ENCODE data around the gene TMC7.
A peak's percentile ranks its signal among the peaks of the same experiment; 100 is the strongest.

The TMC7 gene

DNA sequence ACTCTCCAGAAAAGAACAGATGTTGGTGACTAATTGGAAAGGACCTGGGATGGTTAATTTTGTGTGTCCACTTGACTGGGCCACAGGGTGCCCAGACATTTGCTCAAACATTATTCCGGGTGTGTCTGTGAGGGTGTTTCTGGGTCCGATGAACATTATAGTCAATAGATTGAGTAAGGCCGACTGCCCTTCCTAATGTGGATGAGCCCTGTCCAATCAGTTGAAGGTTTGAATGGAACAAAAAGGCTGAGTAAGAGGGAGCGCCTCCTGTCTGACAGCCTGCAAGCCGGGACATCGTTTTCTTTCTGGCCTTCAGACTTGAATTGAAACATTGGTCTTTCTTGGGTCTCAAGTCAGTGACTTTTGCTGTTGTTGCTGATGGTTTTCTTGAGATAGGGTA is 107.2 kb downstream of the TMC7 start:
- no CpG with 5 or more reads among the region's 6 CpGs for WGBS (ENCODE audit: extremely low coverage, insufficient coverage, insufficient read length)
- H2BK12ac ChIP-seq (ENCODE audit: low read length): no peak overlapping the region
- peaks cover 0 to 2% of the 10 kb centered on the region in 2 experiments for H3K4me1 ChIP-seq (ENCODE audit: control insufficient read depth in 1 of 2, insufficient read depth in 2 of 2, low read length in 2 of 2)

DNA sequence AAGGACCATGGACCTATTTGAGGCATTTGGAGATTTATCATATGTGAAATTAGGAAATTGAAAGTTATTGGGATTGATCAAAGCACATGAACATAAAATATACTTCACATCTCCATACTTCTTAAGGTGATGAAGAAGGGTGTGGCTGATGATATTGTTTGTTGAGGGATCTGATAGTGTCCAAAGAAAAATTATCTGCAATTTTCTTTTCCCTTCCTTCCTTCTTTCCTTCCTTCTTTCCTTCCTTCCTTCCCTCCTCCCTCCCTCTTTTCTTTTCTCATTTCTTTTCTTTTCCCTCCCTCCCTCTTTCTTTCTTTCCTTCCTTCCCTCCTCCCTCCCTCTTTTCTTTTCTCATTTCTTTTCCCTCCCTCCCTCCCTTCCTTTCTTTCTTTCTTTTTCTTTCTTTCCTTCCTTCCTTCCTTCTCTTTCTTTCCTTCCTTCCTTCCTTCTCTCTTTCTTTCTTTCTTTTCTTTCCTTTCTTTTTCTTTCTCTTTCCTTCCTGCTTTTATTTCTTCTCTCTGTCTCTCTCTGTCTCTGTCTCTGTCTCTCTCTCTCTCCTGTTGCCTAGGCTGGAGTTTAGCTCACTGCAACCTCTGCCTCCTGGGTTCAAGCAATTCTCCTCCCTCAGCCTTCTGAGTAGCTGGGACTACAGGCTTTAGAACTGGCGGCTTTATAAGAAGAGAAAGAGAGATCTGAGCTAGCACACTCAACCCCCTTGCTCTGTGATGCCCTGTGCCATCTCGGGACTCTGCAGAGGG is 109.1 kb downstream of the TMC7 start:
- H3K4ac ChIP-seq (ENCODE audit: low read depth, low read length): no peak overlapping the region
- H3K23ac ChIP-seq (ENCODE audit: low read length): no peak overlapping the region
- no peak overlapping the region for H2AFZ ChIP-seq (ENCODE audit: insufficient read depth, low read length, poor library complexity)
- no peaks in the 10 kb centered on the region for H3K79me2 ChIP-seq (ENCODE audit: control insufficient read depth, insufficient read depth, low read length, poor library complexity)
- no peak overlapping the region for H2BK120ac ChIP-seq (ENCODE audit: insufficient read depth, low read length, poor library complexity)
- no peaks in the 10 kb centered on the region for H3K79me1 ChIP-seq (ENCODE audit: low read length)
- WGBS (ENCODE audit: extremely low coverage, insufficient coverage, insufficient read length): no CpG with 5 or more reads among the region's 2 CpGs
- H3K18ac ChIP-seq (ENCODE audit: low read length): no peak overlapping the region
- H3K4me2 ChIP-seq (ENCODE audit: low read length): no peak overlapping the region
- no peak overlapping the region for H3K4me3 ChIP-seq (ENCODE audit: low read depth, low read length)
- no peaks in the 10 kb centered on the region for H3K9me3 ChIP-seq (ENCODE audit: insufficient read depth, low read depth, low read length)
- DNase-seq: no peak
- H4K91ac ChIP-seq (ENCODE audit: low read depth, low read length): no peak overlapping the region
- H3K9ac ChIP-seq (ENCODE audit: low read length): no peak overlapping the region
- H2BK5ac ChIP-seq (ENCODE audit: low read depth, low read length, poor library complexity): no peak overlapping the region
- H2AK5ac ChIP-seq (ENCODE audit: low read length): no peak overlapping the region
- no peaks in the 10 kb centered on the region for H3K36me3 ChIP-seq (ENCODE audit: control insufficient read depth in 1 of 2, insufficient read depth in 2 of 2, low read length in 2 of 2)
- H3K27me3 ChIP-seq (ENCODE audit: insufficient read depth, low read length): no peaks in the 10 kb centered on the region
- H2BK12ac ChIP-seq (ENCODE audit: low read length): no peak overlapping the region
- H3K14ac ChIP-seq (ENCODE audit: low read length): no peak overlapping the region
- H4K8ac ChIP-seq (ENCODE audit: low read depth, low read length): no peak overlapping the region
- H4K12ac ChIP-seq (ENCODE audit: low read depth, low read length): no peak overlapping the region
- no peaks in the 10 kb centered on the region for H3K4me1 ChIP-seq (ENCODE audit: control insufficient read depth in 1 of 2, insufficient read depth in 2 of 2, low read length in 2 of 2)
- no peak overlapping the region for H3K27ac ChIP-seq (ENCODE audit: low read depth, low read length)

More for the DNA sequence above, 107.2 kb downstream of the TMC7 start:
- H2BK120ac ChIP-seq (ENCODE audit: insufficient read depth, low read length, poor library complexity): no peak overlapping the region
- H2AFZ ChIP-seq (ENCODE audit: insufficient read depth, low read length, poor library complexity): no peak overlapping the region
- H4K12ac ChIP-seq (ENCODE audit: low read depth, low read length): no peak overlapping the region
- no peak overlapping the region for H3K14ac ChIP-seq (ENCODE audit: low read length)
- no peak overlapping the region for H4K8ac ChIP-seq (ENCODE audit: low read depth, low read length)
- H3K27me3 ChIP-seq (ENCODE audit: insufficient read depth, low read length): no peaks in the 10 kb centered on the region
- H3K4me3 ChIP-seq (ENCODE audit: low read depth, low read length): no peak overlapping the region
- no peak overlapping the region for H2BK5ac ChIP-seq (ENCODE audit: low read depth, low read length, poor library complexity)
- H3K23ac ChIP-seq (ENCODE audit: low read length): no peak overlapping the region
- no peaks in the 10 kb centered on the region for H3K79me1 ChIP-seq (ENCODE audit: low read length)
- no peaks in the 10 kb centered on the region for H3K9me3 ChIP-seq (ENCODE audit: insufficient read depth, low read depth, low read length)
- no peaks in the 10 kb centered on the region for H3K36me3 ChIP-seq (ENCODE audit: control insufficient read depth in 1 of 2, insufficient read depth in 2 of 2, low read length in 2 of 2)
- no peak overlapping the region for H3K4me2 ChIP-seq (ENCODE audit: low read length)
- no peak overlapping the region for H3K27ac ChIP-seq (ENCODE audit: low read depth, low read length)
- H3K18ac ChIP-seq (ENCODE audit: low read length): no peak overlapping the region
- H3K4ac ChIP-seq (ENCODE audit: low read depth, low read length): no peak overlapping the region
- no peaks in the 10 kb centered on the region for H3K79me2 ChIP-seq (ENCODE audit: control insufficient read depth, insufficient read depth, low read length, poor library complexity)
- H3K9ac ChIP-seq (ENCODE audit: low read length): no peak overlapping the region
- H4K91ac ChIP-seq (ENCODE audit: low read depth, low read length): no peak overlapping the region
- DNase-seq: no peak
- no peak overlapping the region for H2AK5ac ChIP-seq (ENCODE audit: low read length)

DNA sequence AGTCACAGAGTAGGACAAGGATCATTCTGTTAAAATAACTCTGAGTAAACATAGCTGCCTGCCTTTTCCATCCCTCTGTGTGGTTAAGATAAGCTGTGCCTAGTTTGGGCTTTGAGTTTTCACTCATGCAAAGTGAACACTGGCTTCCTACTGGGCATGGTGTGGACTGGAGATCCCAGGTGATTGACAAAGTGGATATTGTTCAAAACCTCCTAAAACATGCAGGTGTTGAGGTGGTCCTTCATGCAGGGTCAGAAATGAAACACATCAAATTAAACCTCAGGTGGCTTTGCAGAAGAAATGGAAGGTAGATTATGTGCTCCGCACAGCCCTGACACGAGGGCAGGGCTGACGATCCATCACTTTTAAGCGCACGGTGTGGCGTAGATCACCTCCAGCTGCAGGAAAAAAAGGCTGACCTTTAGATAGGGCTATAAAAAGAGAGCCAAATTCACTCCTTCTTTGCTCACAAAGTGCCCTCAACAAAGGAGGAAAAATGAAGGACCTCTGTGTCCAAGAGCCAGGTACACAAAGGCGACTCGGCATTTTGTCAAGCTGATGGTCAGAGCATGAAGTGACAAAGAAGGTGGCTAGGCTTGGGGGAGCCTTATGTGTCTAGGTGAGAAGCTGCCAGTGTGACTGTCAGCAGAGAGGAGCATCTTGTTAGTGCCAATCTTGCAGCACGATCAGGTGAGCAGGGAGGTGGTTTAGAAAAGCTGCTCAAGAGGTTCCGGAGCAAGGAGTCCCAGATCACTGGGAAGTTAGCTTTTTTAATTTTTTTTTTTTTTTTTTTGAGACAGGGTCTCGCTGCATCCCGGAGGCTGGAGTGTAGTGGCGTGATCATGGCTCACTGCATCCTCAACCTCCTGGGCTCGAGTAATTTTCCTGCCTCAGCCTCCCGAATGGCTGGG is 110.2 kb downstream of the TMC7 start:
- H3K4me3 ChIP-seq (ENCODE audit: low read depth, low read length): no peak overlapping the region
- H3K4me1 ChIP-seq (ENCODE audit: control insufficient read depth in 1 of 2, insufficient read depth in 2 of 2, low read length in 2 of 2): no peaks in the 10 kb centered on the region
- no peaks in the 10 kb centered on the region for H3K36me3 ChIP-seq (ENCODE audit: control insufficient read depth in 1 of 2, insufficient read depth in 2 of 2, low read length in 2 of 2)
- no peak overlapping the region for H3K27ac ChIP-seq (ENCODE audit: low read depth, low read length)
- no peak overlapping the region for H3K4me2 ChIP-seq (ENCODE audit: low read length)
- no peak overlapping the region for H3K14ac ChIP-seq (ENCODE audit: low read length)
- H3K9me3 ChIP-seq (ENCODE audit: insufficient read depth, low read depth, low read length): no peaks in the 10 kb centered on the region
- no peak overlapping the region for H3K23ac ChIP-seq (ENCODE audit: low read length)
- no peak overlapping the region for H2BK120ac ChIP-seq (ENCODE audit: insufficient read depth, low read length, poor library complexity)
- no peak overlapping the region for H3K9ac ChIP-seq (ENCODE audit: low read length)
- no peak overlapping the region for H4K12ac ChIP-seq (ENCODE audit: low read depth, low read length)
- H2AFZ ChIP-seq (ENCODE audit: insufficient read depth, low read length, poor library complexity): no peak overlapping the region
- H3K79me2 ChIP-seq (ENCODE audit: control insufficient read depth, insufficient read depth, low read length, poor library complexity): no peaks in the 10 kb centered on the region
- no peak overlapping the region for H2BK12ac ChIP-seq (ENCODE audit: low read length)
- no peak for DNase-seq
- WGBS (ENCODE audit: extremely low coverage, insufficient coverage, insufficient read length): no CpG with 5 or more reads among the region's 15 CpGs
- no peaks in the 10 kb centered on the region for H3K27me3 ChIP-seq (ENCODE audit: insufficient read depth, low read length)
- H3K18ac ChIP-seq (ENCODE audit: low read length): no peak overlapping the region
- H4K8ac ChIP-seq (ENCODE audit: low read depth, low read length): no peak overlapping the region
- no peaks in the 10 kb centered on the region for H3K79me1 ChIP-seq (ENCODE audit: low read length)
- H4K91ac ChIP-seq (ENCODE audit: low read depth, low read length): no peak overlapping the region
- no peak overlapping the region for H2AK5ac ChIP-seq (ENCODE audit: low read length)
- no peak overlapping the region for H2BK5ac ChIP-seq (ENCODE audit: low read depth, low read length, poor library complexity)
- H3K4ac ChIP-seq (ENCODE audit: low read depth, low read length): no peak overlapping the region

DNA sequence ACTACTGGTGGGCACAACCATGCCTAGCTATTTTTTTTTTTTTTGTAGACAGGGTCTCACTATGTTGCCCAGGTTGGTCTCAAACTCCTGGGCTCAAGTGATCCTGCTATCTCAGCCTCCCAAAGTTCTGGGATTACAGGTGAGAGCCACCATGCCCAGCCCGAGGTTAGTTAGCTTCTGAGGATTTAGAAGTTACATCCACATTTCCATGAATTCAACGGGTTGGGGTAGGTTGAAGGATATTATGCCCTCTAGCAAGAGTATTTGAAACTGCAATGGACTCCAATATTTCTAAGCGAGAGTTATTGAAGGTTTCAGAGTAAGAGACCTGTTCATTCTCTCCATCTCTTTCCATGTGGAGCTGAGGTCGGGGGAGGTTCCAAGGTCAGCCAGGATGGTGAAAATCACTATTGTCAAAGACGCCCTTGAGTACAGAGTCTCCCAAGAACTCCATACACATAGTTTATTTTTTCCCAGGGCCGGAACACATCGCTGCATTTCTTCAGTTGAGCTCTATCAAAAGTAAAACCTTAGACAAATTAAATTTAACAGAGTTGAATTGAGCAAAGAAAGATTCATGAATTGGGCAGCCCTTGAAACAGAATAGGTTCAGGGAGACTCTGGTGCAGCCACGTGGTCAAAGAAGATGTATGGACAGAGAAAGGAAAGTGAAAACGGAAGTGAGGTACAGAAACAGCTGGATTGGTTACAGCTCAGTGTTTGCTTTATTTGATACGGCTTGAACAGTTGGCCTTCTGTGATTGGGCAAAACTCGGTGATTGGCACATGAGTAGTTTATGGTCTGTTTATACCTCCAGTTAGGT is 111.0 kb downstream of the TMC7 start:
- no peak overlapping the region for H3K4me2 ChIP-seq (ENCODE audit: low read length)
- no CpG with 5 or more reads among the region's 11 CpGs for WGBS (ENCODE audit: extremely low coverage, insufficient coverage, insufficient read length)

More for the DNA sequence above, 111.0 kb downstream of the TMC7 start:
- Histone ChIP-seq H3K27ac (ENCODE audit: low read depth, low read length) (no peak overlapping the region), H3K23ac (ENCODE audit: low read length) (peak overlapping the region; percentile 9), H3K4me1 (ENCODE audit: control insufficient read depth in 1 of 2, insufficient read depth in 2 of 2, low read length in 2 of 2) (no peaks in the 10 kb centered on the region), H3K18ac (ENCODE audit: low read length) (no peak overlapping the region), H3K4ac (ENCODE audit: low read depth, low read length) (no peak overlapping the region), H3K14ac (ENCODE audit: low read length) (no peak overlapping the region), H2AFZ (ENCODE audit: insufficient read depth, low read length, poor library complexity) (no peak overlapping the region), H3K4me3 (ENCODE audit: low read depth, low read length) (no peak overlapping the region), H3K9ac (ENCODE audit: low read length) (no peak overlapping the region), H3K9me3 (ENCODE audit: insufficient read depth, low read depth, low read length) (no peaks in the 10 kb centered on the region), H3K79me1 (ENCODE audit: low read length) (no peaks in the 10 kb centered on the region), H4K8ac (ENCODE audit: low read depth, low read length) (no peak overlapping the region), H2AK5ac (ENCODE audit: low read length) (no peak overlapping the region), H2BK12ac (ENCODE audit: low read length) (no peak overlapping the region), H3K27me3 (ENCODE audit: insufficient read depth, low read length) (no peaks in the 10 kb centered on the region), H4K12ac (ENCODE audit: low read depth, low read length) (no peak overlapping the region), H3K36me3 (ENCODE audit: control insufficient read depth in 1 of 2, insufficient read depth in 2 of 2, low read length in 2 of 2) (no peaks in the 10 kb centered on the region), H2BK5ac (ENCODE audit: low read depth, low read length, poor library complexity) (no peak overlapping the region), H4K91ac (ENCODE audit: low read depth, low read length) (no peak overlapping the region), H2BK120ac (ENCODE audit: insufficient read depth, low read length, poor library complexity) (no peak overlapping the region), H3K79me2 (ENCODE audit: control insufficient read depth, insufficient read depth, low read length, poor library complexity) (no peaks in the 10 kb centered on the region)
- peak; percentile 38 to 70 for DNase-seq

Measured in trophoblast cell (in vitro differentiated cells and primary cell).